OCI-LY7 (cell line): ENCODE results near the gene NTRK1.

Source experiments
- EZH2phosphoT487 ChIP-seq: fragments of 200-600 bp; sonication (generic); IDR thresholded peaks from 2 replicates; pipeline ENCODE4 v1.6.1; 2018; ENCODE audit warnings: low read depth, borderline replicate concordance, mild to moderate bottlenecking, mixed run types, antibody characterized with exemption, low read length, moderate library complexity, mixed read lengths
- TF ChIP-seq, protein P1 (sequence below): fragments of 200-600 bp; sonication (generic); conservative IDR thresholded peaks from 2 replicates; pipeline ENCODE4 v1.5.1; 2014; ENCODE audit warnings: mild to moderate bottlenecking, antibody characterized with exemption, low read length, moderate library complexity, mixed read lengths

DNA sequence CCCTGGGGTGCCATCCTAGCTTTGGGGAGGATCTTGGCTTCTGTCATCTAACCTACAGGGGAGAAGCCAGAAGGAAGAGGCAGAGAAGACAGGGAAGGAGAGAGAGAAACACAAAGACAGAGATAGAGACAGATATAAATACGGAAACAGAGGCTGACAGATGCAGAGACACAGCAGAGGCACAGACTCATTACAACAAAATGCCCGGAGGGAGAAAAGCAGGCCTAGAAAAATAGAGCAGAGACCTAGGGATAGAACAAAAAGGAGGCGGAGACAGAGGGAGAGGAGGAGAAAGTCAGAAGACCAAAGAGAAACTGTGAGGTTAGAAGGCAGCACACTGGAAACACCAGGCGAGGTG lies 34.8 kb downstream of the NTRK1 start:
- TF ChIP-seq, protein P1, sequence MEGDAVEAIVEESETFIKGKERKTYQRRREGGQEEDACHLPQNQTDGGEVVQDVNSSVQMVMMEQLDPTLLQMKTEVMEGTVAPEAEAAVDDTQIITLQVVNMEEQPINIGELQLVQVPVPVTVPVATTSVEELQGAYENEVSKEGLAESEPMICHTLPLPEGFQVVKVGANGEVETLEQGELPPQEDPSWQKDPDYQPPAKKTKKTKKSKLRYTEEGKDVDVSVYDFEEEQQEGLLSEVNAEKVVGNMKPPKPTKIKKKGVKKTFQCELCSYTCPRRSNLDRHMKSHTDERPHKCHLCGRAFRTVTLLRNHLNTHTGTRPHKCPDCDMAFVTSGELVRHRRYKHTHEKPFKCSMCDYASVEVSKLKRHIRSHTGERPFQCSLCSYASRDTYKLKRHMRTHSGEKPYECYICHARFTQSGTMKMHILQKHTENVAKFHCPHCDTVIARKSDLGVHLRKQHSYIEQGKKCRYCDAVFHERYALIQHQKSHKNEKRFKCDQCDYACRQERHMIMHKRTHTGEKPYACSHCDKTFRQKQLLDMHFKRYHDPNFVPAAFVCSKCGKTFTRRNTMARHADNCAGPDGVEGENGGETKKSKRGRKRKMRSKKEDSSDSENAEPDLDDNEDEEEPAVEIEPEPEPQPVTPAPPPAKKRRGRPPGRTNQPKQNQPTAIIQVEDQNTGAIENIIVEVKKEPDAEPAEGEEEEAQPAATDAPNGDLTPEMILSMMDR = no peak
- TF ChIP-seq EZH2phosphoT487 = no peak
